Measurements from ENCODE around the gene CCDC142. TPM values are rescaled to one million over a fixed set of nuclear protein-coding genes. Genes with fewer than 3 reads are reported as not detected.

Gene CCDC142
- polyA plus RNA-seq, 1 donor from 2014 or later = 21.6 TPM

- no peaks in the 10 kb centered on the region for H3K27me3 ChIP-seq (ENCODE audit: insufficient read depth, low read depth, low read length)
- H3K9ac ChIP-seq (ENCODE audit: low read length) = no peak overlapping the region
- H3K9me2 ChIP-seq (ENCODE audit: insufficient read depth, low read length) = no peaks in the 10 kb centered on the region
- H2AFZ ChIP-seq (ENCODE audit: low read depth, low read length) = no peak overlapping the region
- H3K36me3 ChIP-seq (ENCODE audit: insufficient read depth, low read length) = no peaks in the 10 kb centered on the region
- H3K9me3 ChIP-seq (ENCODE audit: low read length) = no peaks in the 10 kb centered on the region
- H3K4me2 ChIP-seq (ENCODE audit: low read length) = no peak overlapping the region
- H3K4me3 ChIP-seq (ENCODE audit: low read length) = no peak overlapping the region
- H3K79me2 ChIP-seq (replicated peaks; ENCODE audit: insufficient read depth, low read length) = no peaks in the 10 kb centered on the region
- no peaks in the 10 kb centered on the region for H4K20me1 ChIP-seq (ENCODE audit: insufficient read depth)
- TF ChIP-seq, protein P1, sequence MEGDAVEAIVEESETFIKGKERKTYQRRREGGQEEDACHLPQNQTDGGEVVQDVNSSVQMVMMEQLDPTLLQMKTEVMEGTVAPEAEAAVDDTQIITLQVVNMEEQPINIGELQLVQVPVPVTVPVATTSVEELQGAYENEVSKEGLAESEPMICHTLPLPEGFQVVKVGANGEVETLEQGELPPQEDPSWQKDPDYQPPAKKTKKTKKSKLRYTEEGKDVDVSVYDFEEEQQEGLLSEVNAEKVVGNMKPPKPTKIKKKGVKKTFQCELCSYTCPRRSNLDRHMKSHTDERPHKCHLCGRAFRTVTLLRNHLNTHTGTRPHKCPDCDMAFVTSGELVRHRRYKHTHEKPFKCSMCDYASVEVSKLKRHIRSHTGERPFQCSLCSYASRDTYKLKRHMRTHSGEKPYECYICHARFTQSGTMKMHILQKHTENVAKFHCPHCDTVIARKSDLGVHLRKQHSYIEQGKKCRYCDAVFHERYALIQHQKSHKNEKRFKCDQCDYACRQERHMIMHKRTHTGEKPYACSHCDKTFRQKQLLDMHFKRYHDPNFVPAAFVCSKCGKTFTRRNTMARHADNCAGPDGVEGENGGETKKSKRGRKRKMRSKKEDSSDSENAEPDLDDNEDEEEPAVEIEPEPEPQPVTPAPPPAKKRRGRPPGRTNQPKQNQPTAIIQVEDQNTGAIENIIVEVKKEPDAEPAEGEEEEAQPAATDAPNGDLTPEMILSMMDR (IDR thresholded peaks at IDR 0.05; ENCODE audit: poor library complexity, severe bottlenecking) = no peak
- no peak for TF ChIP-seq SMC3 (conservative IDR thresholded peaks at IDR 0.05; ENCODE audit: poor library complexity)
- TF ChIP-seq RAD21 (conservative IDR thresholded peaks at IDR 0.05) = no peak
- TF ChIP-seq TAF1 (IDR thresholded peaks at IDR 0.05; ENCODE audit: low read depth) = no peak
- no peak for TF ChIP-seq POLR2AphosphoS5 (IDR thresholded peaks at IDR 0.05)
- TF ChIP-seq MXI1 (conservative IDR thresholded peaks at IDR 0.05; ENCODE audit: poor library complexity, severe bottlenecking) = no peak
- TF ChIP-seq EZH2 (IDR thresholded peaks at IDR 0.05; ENCODE audit: borderline replicate concordance, insufficient read depth, low read length, poor library complexity, severe bottlenecking) = no peak
- no peak for TF ChIP-seq EP300 (conservative IDR thresholded peaks at IDR 0.05; ENCODE audit: poor library complexity, severe bottlenecking)
- TF ChIP-seq, protein P2, sequence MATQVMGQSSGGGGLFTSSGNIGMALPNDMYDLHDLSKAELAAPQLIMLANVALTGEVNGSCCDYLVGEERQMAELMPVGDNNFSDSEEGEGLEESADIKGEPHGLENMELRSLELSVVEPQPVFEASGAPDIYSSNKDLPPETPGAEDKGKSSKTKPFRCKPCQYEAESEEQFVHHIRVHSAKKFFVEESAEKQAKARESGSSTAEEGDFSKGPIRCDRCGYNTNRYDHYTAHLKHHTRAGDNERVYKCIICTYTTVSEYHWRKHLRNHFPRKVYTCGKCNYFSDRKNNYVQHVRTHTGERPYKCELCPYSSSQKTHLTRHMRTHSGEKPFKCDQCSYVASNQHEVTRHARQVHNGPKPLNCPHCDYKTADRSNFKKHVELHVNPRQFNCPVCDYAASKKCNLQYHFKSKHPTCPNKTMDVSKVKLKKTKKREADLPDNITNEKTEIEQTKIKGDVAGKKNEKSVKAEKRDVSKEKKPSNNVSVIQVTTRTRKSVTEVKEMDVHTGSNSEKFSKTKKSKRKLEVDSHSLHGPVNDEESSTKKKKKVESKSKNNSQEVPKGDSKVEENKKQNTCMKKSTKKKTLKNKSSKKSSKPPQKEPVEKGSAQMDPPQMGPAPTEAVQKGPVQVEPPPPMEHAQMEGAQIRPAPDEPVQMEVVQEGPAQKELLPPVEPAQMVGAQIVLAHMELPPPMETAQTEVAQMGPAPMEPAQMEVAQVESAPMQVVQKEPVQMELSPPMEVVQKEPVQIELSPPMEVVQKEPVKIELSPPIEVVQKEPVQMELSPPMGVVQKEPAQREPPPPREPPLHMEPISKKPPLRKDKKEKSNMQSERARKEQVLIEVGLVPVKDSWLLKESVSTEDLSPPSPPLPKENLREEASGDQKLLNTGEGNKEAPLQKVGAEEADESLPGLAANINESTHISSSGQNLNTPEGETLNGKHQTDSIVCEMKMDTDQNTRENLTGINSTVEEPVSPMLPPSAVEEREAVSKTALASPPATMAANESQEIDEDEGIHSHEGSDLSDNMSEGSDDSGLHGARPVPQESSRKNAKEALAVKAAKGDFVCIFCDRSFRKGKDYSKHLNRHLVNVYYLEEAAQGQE (IDR thresholded peaks at IDR 0.05; ENCODE audit: borderline replicate concordance) = no peak
- H3F3A ChIP-seq (ENCODE audit: insufficient read depth, low read length, poor library complexity, severe bottlenecking) = no peaks in the 10 kb centered on the region
- H3K27ac ChIP-seq (ENCODE audit: low read length) = no peak overlapping the region
Observed at GRCh38 chr2:74424995-74425406, 57.8 kb downstream of the CCDC142 start.

DNA sequence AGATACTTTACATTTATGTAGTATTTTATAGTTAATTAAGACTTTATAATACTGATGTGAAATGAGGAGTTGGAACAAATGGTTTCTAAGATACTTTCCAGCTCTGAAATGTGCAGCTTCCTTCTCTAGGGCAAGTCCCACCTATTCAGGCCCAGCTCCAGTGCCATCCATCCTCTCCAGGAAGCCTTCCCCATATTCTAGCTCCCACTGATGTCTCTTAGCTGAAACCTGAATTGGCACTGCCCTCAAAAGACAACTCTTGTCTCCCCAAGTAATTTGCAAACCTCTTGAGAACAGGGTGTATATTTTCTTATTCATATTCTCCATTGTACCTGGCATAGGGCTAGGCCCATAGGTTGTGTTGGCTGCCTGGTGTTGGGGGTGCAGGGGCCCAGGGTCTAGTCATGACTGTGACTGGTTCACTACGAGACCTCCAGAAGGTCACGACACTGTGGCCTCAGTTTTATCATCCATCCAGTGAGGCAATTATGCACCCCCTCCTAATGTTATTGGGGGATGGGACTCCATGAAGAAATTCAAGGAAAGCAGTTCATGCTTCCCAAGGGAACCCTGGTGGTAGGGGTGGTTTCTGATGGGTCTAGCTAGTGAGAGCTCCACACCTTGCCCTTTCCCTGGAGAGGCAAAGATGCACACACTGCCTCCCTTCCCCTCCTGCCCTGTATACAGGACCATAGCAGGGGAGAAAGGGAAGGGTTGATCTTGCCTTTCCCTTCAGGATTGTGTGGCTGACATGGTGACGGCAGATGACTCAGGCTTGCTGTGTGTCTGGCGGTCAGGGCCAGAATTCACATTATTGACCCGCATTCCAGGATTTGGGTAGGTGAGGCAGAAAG is 58.4 kb downstream of the CCDC142 start:
- Histone ChIP-seq H3K4me3 (ENCODE audit: low read length) (no peak overlapping the region), H3K36me3 (ENCODE audit: insufficient read depth, low read length) (no peaks in the 10 kb centered on the region), H2AFZ (ENCODE audit: low read depth, low read length) (no peak overlapping the region), H3K27me3 (ENCODE audit: insufficient read depth, low read depth, low read length) (no peaks in the 10 kb centered on the region), H3F3A (ENCODE audit: insufficient read depth, low read length, poor library complexity, severe bottlenecking) (no peaks in the 10 kb centered on the region), H3K4me2 (ENCODE audit: low read length) (no peak overlapping the region), H3K9me2 (ENCODE audit: insufficient read depth, low read length) (no peaks in the 10 kb centered on the region), H3K9ac (ENCODE audit: low read length) (no peak overlapping the region), H3K27ac (ENCODE audit: low read length) (no peak overlapping the region), H3K9me3 (ENCODE audit: low read length) (no peaks in the 10 kb centered on the region), H3K79me2 (replicated peaks; ENCODE audit: insufficient read depth, low read length) (no peaks in the 10 kb centered on the region), H4K20me1 (ENCODE audit: insufficient read depth) (no peaks in the 10 kb centered on the region)
- TF ChIP-seq, protein P1 (IDR thresholded peaks at IDR 0.05; ENCODE audit: poor library complexity, severe bottlenecking) = no peak
- TF ChIP-seq RAD21 (conservative IDR thresholded peaks at IDR 0.05) = no peak
- TF ChIP-seq EP300 (conservative IDR thresholded peaks at IDR 0.05; ENCODE audit: poor library complexity, severe bottlenecking) = no peak
- TF ChIP-seq, protein P2 (IDR thresholded peaks at IDR 0.05; ENCODE audit: borderline replicate concordance) = no peak
- no peak for TF ChIP-seq MXI1 (conservative IDR thresholded peaks at IDR 0.05; ENCODE audit: poor library complexity, severe bottlenecking)
- no peak for TF ChIP-seq SMC3 (conservative IDR thresholded peaks at IDR 0.05; ENCODE audit: poor library complexity)
- TF ChIP-seq EZH2 (IDR thresholded peaks at IDR 0.05; ENCODE audit: borderline replicate concordance, insufficient read depth, low read length, poor library complexity, severe bottlenecking) = no peak
- TF ChIP-seq POLR2AphosphoS5 (IDR thresholded peaks at IDR 0.05) = no peak
- TF ChIP-seq TAF1 (IDR thresholded peaks at IDR 0.05; ENCODE audit: low read depth) = no peak
